SJSA1 (cell line): ENCODE measurements around the gene ATP11C. TPM values are rescaled to one million over a fixed set of nuclear protein-coding genes. Genes with fewer than 3 reads are reported as not detected.
"Not testable (repeated sequence)": the region's sequence is repeated elsewhere in the genome, so short reads cannot be mapped to it uniquely, and the experiment has no call there.

Source experiments
- DNase-seq, 2 experiments: peaks; one replicate each; pipeline ENCODE4 v3.0.0-alpha.2; 2015 to 2020; ENCODE audit warnings: low spot score in 2 of 2, low read depth in 1 of 2
- H3K27ac ChIP-seq: fragments of 250-450 bp; sonication (Bioruptor Pico); 2 replicates; pipeline ENCODE4 v1.5.1; 2020; ENCODE audit warnings: mild to moderate bottlenecking, moderate library complexity
- H3K27me3 ChIP-seq: fragments of 250-450 bp; sonication (Bioruptor Pico); replicated peaks from 2 replicates; pipeline ENCODE4 v1.5.1; 2020; ENCODE audit warnings: mild to moderate bottlenecking, moderate library complexity
- H3K36me3 ChIP-seq: fragments of 250-450 bp; sonication (Bioruptor Pico); 2 replicates; pipeline ENCODE4 v1.5.1; 2020; ENCODE audit warnings: mild to moderate bottlenecking
- H3K4me1 ChIP-seq: fragments of 250-450 bp; sonication (Bioruptor Pico); replicated peaks from 2 replicates; pipeline ENCODE4 v1.6.1; 2021; ENCODE audit warnings: mild to moderate bottlenecking
- H3K4me3 ChIP-seq: fragments of 250-450 bp; sonication (Bioruptor Pico); 2 replicates; pipeline ENCODE4 v1.5.1; 2020; ENCODE audit warnings: mild to moderate bottlenecking
- H3K9me3 ChIP-seq: fragments of 250-450 bp; sonication (Bioruptor Pico); replicated peaks from 2 replicates; pipeline ENCODE4 v1.5.1; 2020; ENCODE audit warnings: mild to moderate bottlenecking
- total RNA-seq: library from RNA; depleted of rRNA; stranded (reverse); fragments of >200 nt; shearing (Covaris generic); gene quantifications from 2 replicates; pipeline ENCODE4 v1.2.3, GENCODE V29; 2014

The ATP11C gene
- total RNA-seq, 1 experiment from 2014 or later, result 49.6 TPM

GRCh38 chrX:139933904-139934303, 1.1 kb upstream of the ATP11C start:
- Histone ChIP-seq H3K27me3 (no peaks in the 10 kb centered on the region), H3K9me3 (no peaks in the 10 kb centered on the region), H3K4me3 (peak overlapping the region; percentile 91), H3K27ac (peak overlapping the region; percentile 94), H3K4me1 (peaks cover 3% of the 10 kb centered on the region; the same call in 1 of the 2 replicates), H3K36me3 (peaks cover 5% of the 10 kb centered on the region)
- DNase-seq, result no peak

GRCh38 chrX:139932073-139932900, 566 bp downstream of the ATP11C start:
- H3K27ac ChIP-seq, result peak overlapping the region; percentile 94
- peak overlapping the region; percentile 91 for H3K4me3 ChIP-seq
- H3K4me1 ChIP-seq, result peaks cover 3% of the 10 kb centered on the region; the same call in 1 of the 2 replicates
- peak; percentile 44 to 75 for DNase-seq
- H3K9me3 ChIP-seq, result no peaks in the 10 kb centered on the region
- H3K36me3 ChIP-seq, result peaks cover 5% of the 10 kb centered on the region
- H3K27me3 ChIP-seq, result no peaks in the 10 kb centered on the region

GRCh38 chrX:139931646-139932072, 1.2 kb downstream of the ATP11C start:
- H3K36me3 ChIP-seq, result peaks cover 5% of the 10 kb centered on the region
- H3K4me1 ChIP-seq, result peaks cover 3% of the 10 kb centered on the region; the same call in 1 of the 2 replicates
- H3K27me3 ChIP-seq, result no peaks in the 10 kb centered on the region
- DNase-seq, result peak in 1 of 2 experiments; percentile 29
- peak overlapping the region; percentile 91 for H3K4me3 ChIP-seq
- no peaks in the 10 kb centered on the region for H3K9me3 ChIP-seq
- no peak overlapping the region for H3K27ac ChIP-seq

GRCh38 chrX:139930916-139931645, 1.8 kb downstream of the ATP11C start:
- DNase-seq, result peak in 1 of 2 experiments; percentile 38
- no peaks in the 10 kb centered on the region for H3K27me3 ChIP-seq
- peaks cover 3% of the 10 kb centered on the region; the same call in 1 of the 2 replicates for H3K4me1 ChIP-seq
- no peak overlapping the region for H3K27ac ChIP-seq
- H3K36me3 ChIP-seq, result peaks cover 5% of the 10 kb centered on the region
- H3K4me3 ChIP-seq, result peak overlapping the region; percentile 91
- no peaks in the 10 kb centered on the region for H3K9me3 ChIP-seq

- DNase-seq, result no peak
- H3K9me3 ChIP-seq, result no peaks in the 10 kb centered on the region
- H3K4me3 ChIP-seq, result peak overlapping the region; percentile 91
- H3K27me3 ChIP-seq, result no peaks in the 10 kb centered on the region
- peaks cover 3% of the 10 kb centered on the region; the same call in 1 of the 2 replicates for H3K4me1 ChIP-seq
- H3K27ac ChIP-seq, result no peak overlapping the region
- H3K36me3 ChIP-seq, result peaks cover 5% of the 10 kb centered on the region
Measured at GRCh38 chrX:139930401-139930800, 2.5 kb downstream of the ATP11C start.

GRCh38 chrX:139929876-139930275, 3.0 kb downstream of the ATP11C start:
- no peaks in the 10 kb centered on the region for H3K27me3 ChIP-seq
- DNase-seq, result no peak
- no peak overlapping the region for H3K27ac ChIP-seq
- no peak overlapping the region for H3K4me3 ChIP-seq
- H3K9me3 ChIP-seq, result no peaks in the 10 kb centered on the region
- peaks cover 5% of the 10 kb centered on the region for H3K36me3 ChIP-seq
- peaks cover 3% of the 10 kb centered on the region; the same call in 1 of the 2 replicates for H3K4me1 ChIP-seq

- Histone ChIP-seq H3K36me3 (no peaks in the 10 kb centered on the region), H3K4me1 (no peaks in the 10 kb centered on the region), H3K9me3 (no peaks in the 10 kb centered on the region), H3K4me3 (no peak overlapping the region), H3K27ac (no peak overlapping the region), H3K27me3 (no peaks in the 10 kb centered on the region)
- DNase-seq, result no peak
Measured at GRCh38 chrX:139924696-139925095, 8.2 kb downstream of the ATP11C start.

GRCh38 chrX:139924069-139924695, 8.7 kb downstream of the ATP11C start:
- H3K27me3 ChIP-seq, result no peaks in the 10 kb centered on the region
- no peak overlapping the region for H3K4me3 ChIP-seq
- DNase-seq, result no peak
- no peaks in the 10 kb centered on the region for H3K36me3 ChIP-seq
- H3K27ac ChIP-seq, result no peak overlapping the region
- no peaks in the 10 kb centered on the region for H3K4me1 ChIP-seq
- no peaks in the 10 kb centered on the region for H3K9me3 ChIP-seq

- H3K4me3 ChIP-seq, H3K27ac ChIP-seq, H3K4me1 ChIP-seq, H3K36me3 ChIP-seq, H3K27me3 ChIP-seq, H3K9me3 ChIP-seq, DNase-seq: not testable (repeated sequence)
Measured at GRCh38 chrX:139921142-139921541, 11.7 kb downstream of the ATP11C start.

GRCh38 chrX:139920316-139920715, 12.5 kb downstream of the ATP11C start:
- Histone ChIP-seq H3K4me3 (no peak overlapping the region), H3K9me3 (no peaks in the 10 kb centered on the region), H3K4me1 (no peaks in the 10 kb centered on the region), H3K36me3 (no peaks in the 10 kb centered on the region), H3K27me3 (no peaks in the 10 kb centered on the region), H3K27ac (no peak overlapping the region)
- no peak for DNase-seq

GRCh38 chrX:139914421-139914820, 18.4 kb downstream of the ATP11C start:
- no peaks in the 10 kb centered on the region for H3K4me1 ChIP-seq
- no peak overlapping the region for H3K27ac ChIP-seq
- H3K36me3 ChIP-seq, result no peaks in the 10 kb centered on the region
- no peaks in the 10 kb centered on the region for H3K9me3 ChIP-seq
- no peak for DNase-seq
- no peak overlapping the region for H3K4me3 ChIP-seq
- H3K27me3 ChIP-seq, result no peaks in the 10 kb centered on the region

- no peak overlapping the region for H3K27ac ChIP-seq
- H3K4me1 ChIP-seq, result peaks cover 12% of the 10 kb centered on the region
- H3K36me3 ChIP-seq, result no peaks in the 10 kb centered on the region
- no peak for DNase-seq
- no peak overlapping the region for H3K4me3 ChIP-seq
- no peaks in the 10 kb centered on the region for H3K27me3 ChIP-seq
- H3K9me3 ChIP-seq, result no peaks in the 10 kb centered on the region
Measured at GRCh38 chrX:139909712-139910111, 23.1 kb downstream of the ATP11C start.

GRCh38 chrX:139907078-139907477, 25.8 kb downstream of the ATP11C start:
- H3K4me3 ChIP-seq, result no peak overlapping the region
- no peaks in the 10 kb centered on the region for H3K36me3 ChIP-seq
- H3K4me1 ChIP-seq, result peaks cover 15% of the 10 kb centered on the region
- no peak overlapping the region for H3K27ac ChIP-seq
- H3K27me3 ChIP-seq, result no peaks in the 10 kb centered on the region
- no peaks in the 10 kb centered on the region for H3K9me3 ChIP-seq
- no peak for DNase-seq
